ENCODE data around the gene MSANTD2. TPM values are rescaled to one million over a fixed set of nuclear protein-coding genes. Genes with fewer than 3 reads are reported as not detected.

Gene MSANTD2
- polyA plus RNA-seq, 2 donors = 3.8 to 9.3 TPM

DNA sequence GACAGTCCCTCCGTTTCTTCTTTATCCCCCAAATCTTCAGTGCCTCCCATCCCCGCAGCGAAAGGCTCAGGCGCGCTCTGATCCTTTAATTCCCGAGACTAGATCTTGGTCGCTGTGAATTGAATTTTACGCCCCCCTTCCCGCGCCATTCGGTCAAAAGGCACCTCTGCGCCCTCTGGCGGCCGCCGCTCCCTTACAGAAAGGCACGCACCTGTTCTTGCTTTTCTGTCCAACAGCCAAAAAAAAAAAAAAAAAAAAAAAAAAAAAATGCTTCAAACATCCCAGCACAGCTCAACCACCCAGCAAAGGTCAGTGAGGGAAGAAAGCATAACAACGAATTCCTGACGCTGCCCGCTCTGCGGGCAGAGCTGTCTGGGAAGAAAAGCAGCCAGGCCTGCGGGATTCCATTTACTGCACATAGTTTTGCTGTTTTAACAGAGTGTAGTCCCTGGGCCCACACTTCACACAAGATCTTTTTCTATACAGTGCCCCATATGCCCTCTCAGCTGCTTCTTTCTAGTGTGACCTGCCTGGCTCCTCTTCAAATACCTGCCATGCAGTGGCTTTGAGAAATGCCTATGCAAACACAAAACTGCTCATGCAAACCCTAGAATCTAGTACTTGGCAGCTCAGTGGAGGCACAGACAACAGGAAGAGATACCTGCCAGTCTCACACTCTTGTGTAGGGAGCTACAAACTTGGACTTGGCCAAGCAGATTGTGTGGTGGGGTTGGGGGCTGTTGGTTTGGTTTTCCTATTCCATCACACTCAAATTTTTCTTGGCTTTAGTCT, 36.9 kb downstream of the MSANTD2 start:
- Histone ChIP-seq H3K4me1 (ENCODE audit: control insufficient read depth in 2 of 2, insufficient read depth in 2 of 2, low read length in 1 of 2) (peaks cover 3 to 9% of the 10 kb centered on the region in 2 donors), H3K27me3 (ENCODE audit: control insufficient read depth in 1 of 2, insufficient read depth in 2 of 2, low read length in 2 of 2) (peaks cover 0 to 23% of the 10 kb centered on the region in 2 donors), H3K9me3 (ENCODE audit: control insufficient read depth in 2 of 2, insufficient read depth in 1 of 2, low read depth in 1 of 2, low read length in 1 of 2) (no peaks in the 10 kb centered on the region), H3K27ac (ENCODE audit: low read depth in 2 of 2, low read length in 1 of 2) (peak overlapping the region; percentile 34 to 35), H3K36me3 (ENCODE audit: control insufficient read depth in 2 of 2, insufficient read depth in 2 of 2, low read length in 1 of 2) (peaks cover 0 to 5% of the 10 kb centered on the region in 2 donors), H3K4me3 (ENCODE audit: low read depth in 1 of 2, low read length in 2 of 2) (peak overlapping the region; percentile 49 to 61)
- WGBS, 2 donors = 6 to 7% methylated on average over 21 of the region's 21 CpGs

DNA sequence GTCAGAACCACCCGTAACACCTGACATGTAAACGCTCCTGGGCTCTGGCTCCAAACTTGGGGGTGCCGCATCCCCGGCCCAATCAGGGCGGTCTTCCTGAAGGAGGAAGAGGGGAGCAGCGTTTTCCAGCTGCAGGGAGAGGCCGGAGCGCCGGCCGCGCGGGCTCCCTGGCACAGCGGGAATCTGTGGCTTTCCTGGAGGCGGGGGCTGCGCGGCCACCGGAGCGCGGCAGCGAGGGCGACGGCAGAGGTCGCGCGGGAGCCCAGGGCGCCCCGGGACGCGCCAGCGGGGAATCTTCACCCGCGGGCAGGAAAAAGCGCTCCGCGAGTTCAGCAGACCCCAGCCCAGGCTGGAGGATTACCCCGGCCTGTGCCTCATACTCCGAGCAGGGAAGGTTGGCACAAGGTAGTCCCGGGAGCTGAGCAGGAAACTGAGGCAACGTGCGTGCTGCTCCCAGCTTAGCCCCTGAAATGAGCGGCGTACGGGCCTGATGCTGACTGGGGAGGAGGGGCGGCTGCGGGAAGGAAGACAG, 37.5 kb downstream of the MSANTD2 start:
- H3K4me1 ChIP-seq (ENCODE audit: control insufficient read depth in 2 of 2, insufficient read depth in 2 of 2, low read length in 1 of 2) = peaks cover 3 to 12% of the 10 kb centered on the region in 2 donors
- H3K36me3 ChIP-seq (ENCODE audit: control insufficient read depth in 2 of 2, insufficient read depth in 2 of 2, low read length in 1 of 2) = peaks cover 0 to 4% of the 10 kb centered on the region in 2 donors
- H3K27me3 ChIP-seq (ENCODE audit: control insufficient read depth in 1 of 2, insufficient read depth in 2 of 2, low read length in 2 of 2) = peaks cover 0 to 23% of the 10 kb centered on the region in 2 donors
- no peaks in the 10 kb centered on the region for H3K9me3 ChIP-seq (ENCODE audit: control insufficient read depth in 2 of 2, insufficient read depth in 1 of 2, low read depth in 1 of 2, low read length in 1 of 2)
- H3K4me3 ChIP-seq (ENCODE audit: low read depth in 1 of 2, low read length in 2 of 2) = peak overlapping the region; percentile 49 to 61
- peak overlapping the region; percentile 35 to 45 for H3K27ac ChIP-seq (ENCODE audit: low read depth in 2 of 2, low read length in 1 of 2)
- 1% methylated on average over 44 to 45 of the region's 45 CpGs for WGBS, 2 donors

DNA sequence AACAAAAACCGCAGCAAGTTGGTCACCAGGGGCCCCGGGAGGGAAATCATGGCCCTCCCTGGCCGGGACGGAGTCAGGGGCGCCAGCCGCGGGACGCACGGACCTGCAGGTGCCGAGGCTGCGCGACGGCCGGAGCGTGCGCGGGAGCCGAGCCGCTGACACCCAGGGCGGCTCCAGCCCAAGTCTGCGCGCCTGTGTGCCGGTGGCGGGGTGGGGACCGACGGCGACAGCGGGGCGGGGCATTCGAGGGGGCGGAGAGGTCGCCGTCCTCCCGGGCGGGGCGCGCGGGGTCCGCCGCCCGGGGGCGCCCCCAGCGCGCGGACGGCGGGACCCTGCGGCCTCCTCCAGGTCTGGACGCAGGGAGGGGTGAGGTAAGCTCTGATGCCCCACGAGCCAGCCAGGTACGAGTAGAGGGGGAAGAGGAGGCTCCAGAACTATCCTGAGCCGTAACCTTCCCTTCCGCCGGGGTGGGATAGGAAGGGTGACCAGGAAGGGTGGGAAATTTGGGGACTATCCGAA, 38.0 kb downstream of the MSANTD2 start, which contains the start of gene ESAM:
Gene ESAM (minus strand): TSS at position 186 of the 519 bp plus-strand sequence. CDS start 136 bp downstream, at position 50.
- Histone ChIP-seq H3K27me3 (ENCODE audit: control insufficient read depth in 1 of 2, insufficient read depth in 2 of 2, low read length in 2 of 2) (peaks cover 0 to 23% of the 10 kb centered on the region in 2 donors), H3K4me1 (ENCODE audit: control insufficient read depth in 2 of 2, insufficient read depth in 2 of 2, low read length in 1 of 2) (peaks cover 3 to 12% of the 10 kb centered on the region in 2 donors), H3K4me3 (ENCODE audit: low read depth in 1 of 2, low read length in 2 of 2) (peak within 1 kb of the TSS; percentile 49 to 61), H3K27ac (ENCODE audit: low read depth in 2 of 2, low read length in 1 of 2) (peak within 1 kb of the TSS; percentile 68 to 74), H3K36me3 (ENCODE audit: control insufficient read depth in 2 of 2, insufficient read depth in 2 of 2, low read length in 1 of 2) (no peaks in the 10 kb centered on the region), H3K9me3 (ENCODE audit: control insufficient read depth in 2 of 2, insufficient read depth in 1 of 2, low read depth in 1 of 2, low read length in 1 of 2) (no peaks in the 10 kb centered on the region)
- 0 to 1% methylated on average over 41 to 55 of the region's 55 CpGs for WGBS, 2 donors

DNA sequence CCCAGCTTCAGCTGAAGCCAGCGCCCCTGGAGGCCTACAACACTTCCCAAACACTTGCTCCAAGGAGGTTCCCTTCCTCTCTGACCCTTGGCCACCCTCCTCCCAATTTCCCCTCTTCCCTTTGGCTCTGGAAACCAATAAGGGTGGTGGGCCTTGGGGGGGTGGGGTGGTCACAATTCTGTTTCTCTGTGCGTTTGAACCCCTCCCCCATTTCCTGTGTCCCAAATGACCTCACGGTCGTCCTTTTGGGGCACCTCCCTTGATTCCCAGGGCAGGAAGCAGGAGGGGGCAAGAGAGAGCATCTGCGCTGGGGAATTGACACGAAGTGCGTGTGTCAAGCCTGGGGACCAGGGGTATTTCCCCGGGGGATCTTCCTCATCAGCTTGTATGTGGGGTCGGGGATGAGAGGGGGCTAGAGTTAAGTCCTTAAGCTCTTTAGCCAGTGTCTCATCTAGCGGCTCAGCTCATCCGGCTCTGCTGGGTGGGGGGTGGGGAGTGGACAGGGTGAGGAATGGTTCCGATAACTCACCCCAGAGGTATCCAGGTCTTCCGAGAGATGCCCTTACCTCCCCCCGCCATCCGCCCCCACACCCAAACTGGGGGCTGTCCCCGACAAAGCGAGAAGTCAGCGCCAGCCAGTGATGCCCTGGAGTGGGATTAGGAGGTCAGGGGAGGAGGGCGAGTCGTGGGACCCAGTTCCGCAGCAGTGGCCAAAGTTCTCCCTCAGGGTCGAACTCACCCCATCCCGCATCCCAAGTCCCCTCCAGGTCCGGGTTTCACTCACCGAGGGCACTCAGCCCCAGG, 38.7 kb downstream of the MSANTD2 start:
- WGBS, 2 donors = 18 to 25% methylated on average over 25 of the region's 25 CpGs
- Histone ChIP-seq H3K9me3 (ENCODE audit: control insufficient read depth in 2 of 2, insufficient read depth in 1 of 2, low read depth in 1 of 2, low read length in 1 of 2) (no peaks in the 10 kb centered on the region), H3K4me1 (ENCODE audit: control insufficient read depth in 2 of 2, insufficient read depth in 2 of 2, low read length in 1 of 2) (peaks cover 3 to 12% of the 10 kb centered on the region in 2 donors), H3K27ac (ENCODE audit: low read depth in 2 of 2, low read length in 1 of 2) (peak overlapping the region; percentile 68 to 74), H3K36me3 (ENCODE audit: control insufficient read depth in 2 of 2, insufficient read depth in 2 of 2, low read length in 1 of 2) (no peaks in the 10 kb centered on the region), H3K27me3 (ENCODE audit: control insufficient read depth in 1 of 2, insufficient read depth in 2 of 2, low read length in 2 of 2) (peaks cover 0 to 23% of the 10 kb centered on the region in 2 donors), H3K4me3 (ENCODE audit: low read depth in 1 of 2, low read length in 2 of 2) (peak overlapping the region; percentile 49 to 61)

DNA sequence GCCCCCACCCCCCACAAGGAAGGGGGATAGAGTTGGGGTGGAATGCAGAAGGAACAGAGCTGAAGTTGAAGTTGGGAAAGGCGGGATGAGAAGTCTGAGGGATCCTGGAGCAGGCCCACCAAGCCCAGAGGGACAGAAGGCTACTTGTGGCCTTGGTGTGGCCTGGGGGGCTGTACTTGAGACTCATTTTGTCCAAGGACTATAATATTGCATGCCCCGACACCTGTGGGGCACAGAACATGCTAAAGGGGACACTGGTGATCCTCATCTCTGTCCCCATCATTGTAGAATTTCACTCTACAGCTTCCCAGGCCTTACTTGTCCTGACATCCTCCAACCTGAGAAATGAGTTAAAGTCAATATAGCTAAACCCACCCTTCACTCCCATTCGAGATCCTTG, 39.4 kb downstream of the MSANTD2 start:
- Histone ChIP-seq H3K4me3 (ENCODE audit: low read depth in 1 of 2, low read length in 2 of 2) (peak overlapping the region; percentile 49 to 61), H3K27ac (ENCODE audit: low read depth in 2 of 2, low read length in 1 of 2) (peak overlapping the region; percentile 23 to 68), H3K9me3 (ENCODE audit: control insufficient read depth in 2 of 2, insufficient read depth in 1 of 2, low read depth in 1 of 2, low read length in 1 of 2) (no peaks in the 10 kb centered on the region), H3K4me1 (ENCODE audit: control insufficient read depth in 2 of 2, insufficient read depth in 2 of 2, low read length in 1 of 2) (peaks cover 3 to 12% of the 10 kb centered on the region in 2 donors), H3K36me3 (ENCODE audit: control insufficient read depth in 2 of 2, insufficient read depth in 2 of 2, low read length in 1 of 2) (no peaks in the 10 kb centered on the region), H3K27me3 (ENCODE audit: control insufficient read depth in 1 of 2, insufficient read depth in 2 of 2, low read length in 2 of 2) (peaks cover 0 to 23% of the 10 kb centered on the region in 2 donors)
- WGBS, 2 donors = 70 to 79% methylated on average over 3 of the region's 3 CpGs

DNA sequence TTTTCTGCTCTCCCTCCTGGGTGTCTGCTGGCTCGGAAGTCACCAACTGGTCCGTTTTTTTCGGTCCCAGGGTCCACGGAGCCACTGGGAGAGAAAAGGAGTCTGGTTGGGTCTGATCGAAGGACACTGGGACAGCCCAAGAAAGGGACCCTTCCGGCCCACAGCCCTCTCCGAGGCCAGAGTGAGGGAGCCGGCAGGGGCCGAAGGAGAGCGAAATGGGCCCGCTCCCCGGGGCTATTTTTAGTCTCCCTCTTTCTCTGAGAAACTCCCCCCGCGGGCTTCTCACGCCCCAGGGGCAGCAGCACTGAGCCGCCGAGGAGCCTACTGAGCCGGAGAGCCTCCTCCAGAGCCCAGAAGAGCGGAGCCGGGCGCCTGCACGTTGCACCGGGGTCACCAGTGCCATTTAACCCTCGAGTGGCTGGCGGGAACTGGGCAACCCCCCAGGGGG, 40.0 kb downstream of the MSANTD2 start:
- Histone ChIP-seq H3K4me1 (ENCODE audit: control insufficient read depth in 2 of 2, insufficient read depth in 2 of 2, low read length in 1 of 2) (peaks cover 3 to 12% of the 10 kb centered on the region in 2 donors), H3K27me3 (ENCODE audit: control insufficient read depth in 1 of 2, insufficient read depth in 2 of 2, low read length in 2 of 2) (peaks cover 0 to 23% of the 10 kb centered on the region in 2 donors)

DNA sequence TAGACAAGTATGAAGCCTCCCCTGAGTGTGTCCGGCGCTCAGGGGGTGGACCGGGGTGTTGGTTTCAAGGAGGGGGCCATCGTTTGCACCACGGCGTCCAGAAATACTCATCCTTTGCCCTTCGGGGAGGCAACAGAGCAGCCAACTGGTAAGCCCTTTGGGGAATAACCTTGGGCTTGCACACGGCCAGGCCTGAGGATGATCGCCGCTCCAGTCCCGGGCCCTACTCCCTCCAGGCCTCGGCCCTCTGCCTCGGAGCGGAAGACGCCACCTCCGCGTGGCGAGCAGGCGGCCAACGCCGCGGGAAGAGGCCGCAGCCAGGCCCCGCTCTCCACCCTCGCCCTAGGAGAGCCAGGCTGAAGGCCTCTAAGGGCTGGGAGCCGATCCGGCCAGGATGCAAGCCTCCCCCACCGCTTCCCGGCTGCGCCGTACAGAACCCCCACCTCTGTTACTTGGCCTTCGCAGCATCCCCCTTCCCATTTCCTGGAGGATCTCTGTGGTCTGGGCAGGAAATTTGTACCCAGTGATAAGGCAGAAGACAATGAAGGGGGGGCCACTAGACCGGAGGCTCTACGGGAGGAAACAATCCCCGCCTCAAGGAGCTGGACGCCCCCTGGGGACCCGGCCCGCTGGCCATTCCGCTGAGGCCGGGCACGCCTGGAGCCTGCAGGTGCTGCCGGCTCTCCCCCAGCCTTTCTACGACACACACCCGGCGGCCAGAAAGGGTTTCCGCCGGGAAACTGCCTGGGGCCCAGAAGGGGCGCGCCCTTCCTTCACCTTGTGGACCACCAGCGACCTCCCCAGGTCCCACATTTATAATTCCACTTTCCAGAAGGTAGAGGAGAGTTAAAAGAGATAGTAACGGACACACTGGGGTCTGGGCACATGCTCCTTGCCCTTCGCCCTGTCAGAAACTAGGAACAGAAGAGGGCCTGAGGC, 40.7 kb downstream of the MSANTD2 start:
- WGBS, 2 donors = 28 to 34% methylated on average over 40 to 52 of the region's 52 CpGs
- Histone ChIP-seq H3K36me3 (ENCODE audit: control insufficient read depth in 2 of 2, insufficient read depth in 2 of 2, low read length in 1 of 2) (no peaks in the 10 kb centered on the region), H3K4me1 (ENCODE audit: control insufficient read depth in 2 of 2, insufficient read depth in 2 of 2, low read length in 1 of 2) (peaks cover 3 to 12% of the 10 kb centered on the region in 2 donors), H3K4me3 (ENCODE audit: low read depth in 1 of 2, low read length in 2 of 2) (peak overlapping the region; percentile 49 to 61), H3K9me3 (ENCODE audit: control insufficient read depth in 2 of 2, insufficient read depth in 1 of 2, low read depth in 1 of 2, low read length in 1 of 2) (no peaks in the 10 kb centered on the region), H3K27me3 (ENCODE audit: control insufficient read depth in 1 of 2, insufficient read depth in 2 of 2, low read length in 2 of 2) (peaks cover 0 to 23% of the 10 kb centered on the region in 2 donors), H3K27ac (ENCODE audit: low read depth in 2 of 2, low read length in 1 of 2) (peak overlapping the region; percentile 43 to 59)

More for the DNA sequence above, 40.0 kb downstream of the MSANTD2 start:
- Histone ChIP-seq H3K27ac (ENCODE audit: low read depth in 2 of 2, low read length in 1 of 2) (peak overlapping the region; percentile 22 to 59), H3K36me3 (ENCODE audit: control insufficient read depth in 2 of 2, insufficient read depth in 2 of 2, low read length in 1 of 2) (no peaks in the 10 kb centered on the region), H3K9me3 (ENCODE audit: control insufficient read depth in 2 of 2, insufficient read depth in 1 of 2, low read depth in 1 of 2, low read length in 1 of 2) (no peaks in the 10 kb centered on the region), H3K4me3 (ENCODE audit: low read depth in 1 of 2, low read length in 2 of 2) (peak overlapping the region; percentile 49 to 61)
- WGBS, 2 donors = 22 to 33% methylated on average over 25 of the region's 25 CpGs

DNA sequence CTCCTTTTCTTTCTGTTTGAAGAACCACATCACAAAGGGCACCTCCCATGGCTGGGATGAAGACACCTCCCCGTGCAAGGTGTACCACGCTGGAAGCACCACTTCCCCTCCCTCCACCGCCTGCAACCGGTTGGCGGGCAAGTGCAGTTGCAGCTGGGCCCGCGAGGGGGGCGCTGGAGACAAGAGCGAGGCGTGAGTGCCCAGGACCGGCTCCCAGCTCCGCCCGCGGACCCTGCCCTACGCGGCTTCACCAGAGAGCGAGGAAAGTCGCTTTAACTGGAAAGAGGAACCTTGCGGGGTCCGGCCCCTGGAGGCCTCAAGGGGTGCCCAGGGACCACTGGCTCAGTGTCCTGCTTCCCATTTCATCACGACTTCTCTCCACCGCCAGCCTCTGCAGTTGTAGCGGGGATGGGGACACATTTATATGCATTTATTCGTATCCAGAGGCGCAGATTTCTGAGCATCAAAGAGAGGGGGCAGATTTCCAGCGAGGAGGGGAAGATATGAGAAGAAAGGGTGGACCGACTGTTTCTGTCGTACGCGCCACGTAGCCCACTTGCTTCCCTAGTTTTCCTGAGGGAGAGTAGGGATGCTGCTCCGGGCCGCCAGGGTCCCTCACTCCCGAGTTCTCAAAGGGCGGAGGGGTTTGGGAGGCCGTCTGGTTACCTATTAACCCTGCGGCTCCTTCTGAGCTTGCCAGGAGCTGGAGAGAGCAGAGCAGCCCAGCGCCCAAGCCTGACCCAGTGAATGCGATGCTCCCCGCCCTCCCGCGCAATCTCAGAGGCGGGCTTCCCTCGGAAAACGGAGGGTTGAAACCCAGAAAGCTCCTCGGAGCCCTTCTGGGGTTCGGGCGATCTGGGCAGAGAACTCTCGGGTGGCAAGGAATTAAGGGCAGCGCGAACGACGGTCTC, 41.6 kb downstream of the MSANTD2 start:
- Histone ChIP-seq H3K36me3 (ENCODE audit: control insufficient read depth in 2 of 2, insufficient read depth in 2 of 2, low read length in 1 of 2) (no peaks in the 10 kb centered on the region), H3K27ac (ENCODE audit: low read depth in 2 of 2, low read length in 1 of 2) (peak overlapping the region; percentile 26 to 43), H3K27me3 (ENCODE audit: control insufficient read depth in 1 of 2, insufficient read depth in 2 of 2, low read length in 2 of 2) (peaks cover 0 to 23% of the 10 kb centered on the region in 2 donors), H3K4me3 (ENCODE audit: low read depth in 1 of 2, low read length in 2 of 2) (peak overlapping the region; percentile 49 to 61), H3K4me1 (ENCODE audit: control insufficient read depth in 2 of 2, insufficient read depth in 2 of 2, low read length in 1 of 2) (peaks cover 3 to 12% of the 10 kb centered on the region in 2 donors), H3K9me3 (ENCODE audit: control insufficient read depth in 2 of 2, insufficient read depth in 1 of 2, low read depth in 1 of 2, low read length in 1 of 2) (no peaks in the 10 kb centered on the region)
- WGBS, 2 donors = 5 to 10% methylated on average over 53 of the region's 53 CpGs

All from esophagus (tissue), 2 donors.